ENCODE results near the gene PARP12. TPM values are rescaled to one million over a fixed set of nuclear protein-coding genes. Genes with fewer than 3 reads are reported as not detected.

Gene PARP12
- total RNA-seq, 1 donor from 2014 or later: 54.6 TPM

GRCh38 chr7:139982927-139983920 is 79.5 kb downstream of the PARP12 start:
- no peaks in the 10 kb centered on the region for H3K36me3 ChIP-seq
- H3K27ac ChIP-seq: no peak overlapping the region
- H3K4me3 ChIP-seq: no peak overlapping the region
- no peaks in the 10 kb centered on the region for H3K4me1 ChIP-seq
- no peaks in the 10 kb centered on the region for H3K9me3 ChIP-seq
- intact Hi-C loops (cut with DNase I): no loop called here
- DNase-seq (ENCODE audit: low spot score in 2 of 2): no peak
- no peak for TF ChIP-seq CTCF (IDR thresholded peaks at IDR 0.05)
- H3K27me3 ChIP-seq: no peaks in the 10 kb centered on the region

GRCh38 chr7:139981511-139981895 is 81.2 kb downstream of the PARP12 start:
- Histone ChIP-seq H3K27me3 (no peaks in the 10 kb centered on the region), H3K27ac (no peak overlapping the region), H3K4me3 (no peak overlapping the region), H3K9me3 (no peaks in the 10 kb centered on the region), H3K36me3 (no peaks in the 10 kb centered on the region), H3K4me1 (no peaks in the 10 kb centered on the region)
- no peak for DNase-seq (ENCODE audit: low spot score in 2 of 2)
- TF ChIP-seq CTCF (IDR thresholded peaks at IDR 0.05): no peak
- intact Hi-C loops (cut with DNase I): no loop called here

GRCh38 chr7:139976838-139977656 is 85.7 kb downstream of the PARP12 start:
- no peak for TF ChIP-seq CTCF (IDR thresholded peaks at IDR 0.05)
- DNase-seq (ENCODE audit: low spot score in 2 of 2): peak in 1 of 2 donors; percentile 30
- Histone ChIP-seq H3K4me1 (no peaks in the 10 kb centered on the region), H3K4me3 (no peak overlapping the region), H3K36me3 (no peaks in the 10 kb centered on the region), H3K27ac (no peak overlapping the region), H3K9me3 (no peaks in the 10 kb centered on the region), H3K27me3 (no peaks in the 10 kb centered on the region)
- intact Hi-C loops (cut with DNase I): no loop called here

- no peaks in the 10 kb centered on the region for H3K9me3 ChIP-seq
- H3K27me3 ChIP-seq: no peaks in the 10 kb centered on the region
- DNase-seq (ENCODE audit: low spot score in 2 of 2): no peak
- no peak overlapping the region for H3K27ac ChIP-seq
- H3K4me3 ChIP-seq: no peak overlapping the region
- intact Hi-C loops (cut with DNase I): no loop called here
- no peaks in the 10 kb centered on the region for H3K4me1 ChIP-seq
- no peaks in the 10 kb centered on the region for H3K36me3 ChIP-seq
- no peak for TF ChIP-seq CTCF (IDR thresholded peaks at IDR 0.05)
Measured at GRCh38 chr7:139976055-139976837, 86.5 kb downstream of the PARP12 start.

- H3K9me3 ChIP-seq: no peaks in the 10 kb centered on the region
- DNase-seq (ENCODE audit: low spot score in 2 of 2): peak in 1 of 2 donors; percentile 15
- H3K27ac ChIP-seq: no peak overlapping the region
- intact Hi-C loops (cut with DNase I): no loop called here
- no peaks in the 10 kb centered on the region for H3K27me3 ChIP-seq
- H3K4me3 ChIP-seq: no peak overlapping the region
- TF ChIP-seq CTCF (IDR thresholded peaks at IDR 0.05): no peak
- H3K36me3 ChIP-seq: no peaks in the 10 kb centered on the region
- no peaks in the 10 kb centered on the region for H3K4me1 ChIP-seq
Measured at GRCh38 chr7:139974179-139974811, 88.5 kb downstream of the PARP12 start.
